GM18909 (cell line): ENCODE measurements around the gene FAM227A.
"Not testable (repeated sequence)": the region's sequence is repeated elsewhere in the genome, so short reads cannot be mapped to it uniquely, and the experiment has no call there.

Experiments used
- ATAC-seq: cut with Tn5 transposase; IDR thresholded peaks from one replicate; pipeline ENCODE4 v1.9.1; 2021; ENCODE audit warnings: mild to moderate bottlenecking; ENCODE audit not compliant: unreplicated experiment, poor library complexity

FAM227A gene

GRCh38 chr22:38613588-38613987 is 42.6 kb downstream of the FAM227A start:
- no peak for ATAC-seq

GRCh38 chr22:38612217-38613006 is 43.8 kb downstream of the FAM227A start:
- ATAC-seq = no peak

- no peak for ATAC-seq
Observed at GRCh38 chr22:38611559-38611958, 44.6 kb downstream of the FAM227A start.

GRCh38 chr22:38610234-38610633 is 46.0 kb downstream of the FAM227A start:
- ATAC-seq = no peak

- ATAC-seq = no peak
Observed at GRCh38 chr22:38608992-38609750, 47.0 kb downstream of the FAM227A start.

GRCh38 chr22:38607680-38608079 is 48.5 kb downstream of the FAM227A start:
- no peak for ATAC-seq

GRCh38 chr22:38602166-38602565 is 54.0 kb downstream of the FAM227A start:
- ATAC-seq = no peak

GRCh38 chr22:38601221-38601764 is 54.9 kb downstream of the FAM227A start:
- ATAC-seq = no peak

- ATAC-seq = no peak
Observed at GRCh38 chr22:38599466-38599865, 56.7 kb downstream of the FAM227A start.

- ATAC-seq = not testable (repeated sequence)
Observed at GRCh38 chr22:38582923-38583322, 73.3 kb downstream of the FAM227A start.

- no peak for ATAC-seq
Observed at GRCh38 chr22:38578505-38578904, 77.7 kb downstream of the FAM227A start.

- no peak for ATAC-seq
Observed at GRCh38 chr22:38572065-38572464, 84.1 kb downstream of the FAM227A start.

- ATAC-seq = peak; percentile 29
Observed at GRCh38 chr22:38570779-38571364, 85.3 kb downstream of the FAM227A start.

GRCh38 chr22:38569972-38570778 is 86.0 kb downstream of the FAM227A start, which contains the start of gene DMC1:
TSS of gene DMC1 (minus strand) at chr22:38570183. CDS start at chr22:38568256, 1,927 bp downstream.
- ATAC-seq = peak; percentile 58

GRCh38 chr22:38569181-38569971 is 86.8 kb downstream of the FAM227A start:
- ATAC-seq = peak; percentile 5

GRCh38 chr22:38567531-38568285 is 88.5 kb downstream of the FAM227A start:
- no peak for ATAC-seq

GRCh38 chr22:38566726-38567504 is 89.3 kb downstream of the FAM227A start:
- no peak for ATAC-seq

- no peak for ATAC-seq
Observed at GRCh38 chr22:38565441-38565840, 90.8 kb downstream of the FAM227A start.
